ENCODE results near the gene TAPBP.
"Not testable (repeated sequence)": the region's sequence is repeated elsewhere in the genome, so short reads cannot be mapped to it uniquely, and the experiment has no call there.

The TAPBP gene

GRCh38 chr6:33313709-33314514, at the start of gene TAPBP:
TSS of gene TAPBP (minus strand) at chr6:33314078. CDS start at chr6:33314041, 37 bp downstream.
- DNase-seq = peak; percentile 51 to 64 (median 58)

- not testable (repeated sequence) for DNase-seq
Observed at GRCh38 chr6:33363486-33363885, 49.6 kb upstream of the TAPBP start.

GRCh38 chr6:33359331-33359730, 45.5 kb upstream of the TAPBP start:
- DNase-seq = no peak

- not testable (repeated sequence) for DNase-seq
Observed at GRCh38 chr6:33357160-33357871, 43.4 kb upstream of the TAPBP start.

- no peak for DNase-seq
Observed at GRCh38 chr6:33356295-33356694, 42.4 kb upstream of the TAPBP start.

- DNase-seq = not testable (repeated sequence)
Observed at GRCh38 chr6:33355860-33356259, 42.0 kb upstream of the TAPBP start.

GRCh38 chr6:33347816-33348215, 33.9 kb upstream of the TAPBP start:
- no peak for DNase-seq

GRCh38 chr6:33346972-33347371, 33.1 kb upstream of the TAPBP start:
- not testable (repeated sequence) for DNase-seq

GRCh38 chr6:33344701-33345697, 31.1 kb upstream of the TAPBP start:
- DNase-seq = peak; percentile 8 to 59 (median 26)

- DNase-seq = peak in 2 of 4 experiments; percentile 25 to 34
Observed at GRCh38 chr6:33343953-33344611, 30.2 kb upstream of the TAPBP start.

GRCh38 chr6:33343606-33343952, 29.7 kb upstream of the TAPBP start:
- not testable (repeated sequence) for DNase-seq

- no peak for DNase-seq
Observed at GRCh38 chr6:33339193-33339592, 25.3 kb upstream of the TAPBP start.

GRCh38 chr6:33336495-33336894, 22.6 kb upstream of the TAPBP start:
- DNase-seq = no peak

GRCh38 chr6:33335916-33336315, 22.0 kb upstream of the TAPBP start:
- DNase-seq = no peak

GRCh38 chr6:33333666-33334065, 19.8 kb upstream of the TAPBP start:
- no peak for DNase-seq

- no peak for DNase-seq
Observed at GRCh38 chr6:33330736-33331135, 16.9 kb upstream of the TAPBP start.

- DNase-seq = no peak
Observed at GRCh38 chr6:33329058-33329457, 15.2 kb upstream of the TAPBP start.

- DNase-seq = no peak
Observed at GRCh38 chr6:33324125-33324524, 10.2 kb upstream of the TAPBP start.

- no peak for DNase-seq
Observed at GRCh38 chr6:33323623-33323948, 9.7 kb upstream of the TAPBP start.

- DNase-seq = no peak
Observed at GRCh38 chr6:33321227-33321626, 7.3 kb upstream of the TAPBP start.

GRCh38 chr6:33320315-33321181, 6.7 kb upstream of the TAPBP start:
- no peak for DNase-seq

- no peak for DNase-seq
Observed at GRCh38 chr6:33319939-33320314, 6.0 kb upstream of the TAPBP start.
